GM19463 (cell line): ENCODE measurements around the gene ENKUR.

Source experiments
- ATAC-seq: cut with Tn5 transposase; IDR thresholded peaks from one replicate; pipeline ENCODE4 v1.9.1; 2021; ENCODE audit warnings: mild to moderate bottlenecking, moderate library complexity; ENCODE audit not compliant: unreplicated experiment

ENKUR gene

DNA sequence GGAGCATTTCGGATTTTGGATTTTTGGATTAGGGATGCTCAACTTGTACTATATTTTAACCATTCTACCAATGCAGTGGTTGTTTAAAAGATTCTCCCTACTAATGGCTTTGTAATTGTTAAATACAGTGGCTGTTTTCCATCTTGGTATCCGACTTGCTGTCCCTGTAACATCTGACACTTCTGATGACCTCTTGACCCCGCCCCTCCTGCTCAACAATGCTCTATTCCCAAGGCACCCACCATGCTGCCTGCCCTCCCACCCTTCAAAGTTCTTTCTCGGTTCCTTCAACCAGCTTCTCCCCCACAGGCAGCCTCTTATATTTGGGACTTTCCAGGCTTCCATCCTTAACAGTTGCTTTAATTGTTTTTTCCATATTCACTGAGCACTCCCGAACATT, 65.5 kb downstream of the ENKUR start:
- no peak for ATAC-seq

DNA sequence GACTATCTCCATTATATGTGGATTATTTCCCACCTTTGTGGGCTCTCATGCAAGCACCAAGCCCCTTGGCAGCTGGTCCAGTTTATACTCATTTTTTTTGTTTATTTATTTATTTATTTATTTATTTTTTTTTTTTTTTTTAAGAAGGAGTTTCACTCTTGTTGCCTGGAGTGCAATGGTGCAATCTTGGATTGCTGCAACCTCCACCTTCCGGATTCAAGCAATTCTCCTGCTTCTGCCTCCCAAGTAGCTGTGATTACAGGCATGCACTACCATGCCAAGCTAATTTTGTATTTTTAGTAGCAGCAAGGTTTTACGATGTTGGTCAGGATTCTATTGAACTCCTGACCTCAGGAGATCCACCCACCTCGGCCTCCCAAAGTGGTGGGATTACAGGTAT, 66.3 kb downstream of the ENKUR start:
- ATAC-seq: no peak

DNA sequence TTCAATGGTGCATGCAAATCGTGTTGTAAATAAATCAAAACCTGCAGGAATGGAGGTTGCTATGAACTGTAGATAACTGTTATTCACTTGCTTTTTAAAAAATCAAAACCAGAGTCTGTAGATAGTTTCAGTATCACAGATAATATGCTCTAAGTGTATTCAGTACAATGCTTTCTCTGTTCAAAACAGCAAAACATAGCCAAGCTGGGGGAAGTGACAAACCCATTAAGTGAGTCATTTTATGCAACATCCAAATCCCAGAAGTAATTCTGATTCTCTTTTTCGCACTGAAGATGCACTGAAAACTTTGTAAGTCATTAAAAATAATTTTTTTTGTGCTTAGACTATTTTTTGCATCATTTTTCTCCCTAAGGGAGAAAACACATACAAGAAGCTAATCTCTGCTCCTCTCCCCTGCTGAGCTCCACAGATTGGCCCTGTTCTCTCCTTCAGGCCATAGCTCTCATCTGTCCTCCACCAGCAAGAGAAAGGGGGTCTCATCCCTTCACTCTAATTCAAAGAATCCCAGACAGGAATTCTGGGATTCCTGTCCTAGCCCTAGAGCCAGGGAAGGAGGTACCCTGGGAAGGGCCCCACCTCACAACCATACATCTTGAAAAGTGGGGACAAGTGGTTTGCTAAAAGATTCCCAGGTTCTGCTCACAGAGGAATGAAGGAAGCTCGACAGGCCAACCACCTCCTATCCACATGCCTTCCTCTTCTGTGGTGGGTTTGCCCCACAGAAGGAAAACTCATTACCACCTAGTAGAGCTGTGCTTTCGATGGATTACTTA, 68.5 kb downstream of the ENKUR start:
- peak; percentile 71 for ATAC-seq

DNA sequence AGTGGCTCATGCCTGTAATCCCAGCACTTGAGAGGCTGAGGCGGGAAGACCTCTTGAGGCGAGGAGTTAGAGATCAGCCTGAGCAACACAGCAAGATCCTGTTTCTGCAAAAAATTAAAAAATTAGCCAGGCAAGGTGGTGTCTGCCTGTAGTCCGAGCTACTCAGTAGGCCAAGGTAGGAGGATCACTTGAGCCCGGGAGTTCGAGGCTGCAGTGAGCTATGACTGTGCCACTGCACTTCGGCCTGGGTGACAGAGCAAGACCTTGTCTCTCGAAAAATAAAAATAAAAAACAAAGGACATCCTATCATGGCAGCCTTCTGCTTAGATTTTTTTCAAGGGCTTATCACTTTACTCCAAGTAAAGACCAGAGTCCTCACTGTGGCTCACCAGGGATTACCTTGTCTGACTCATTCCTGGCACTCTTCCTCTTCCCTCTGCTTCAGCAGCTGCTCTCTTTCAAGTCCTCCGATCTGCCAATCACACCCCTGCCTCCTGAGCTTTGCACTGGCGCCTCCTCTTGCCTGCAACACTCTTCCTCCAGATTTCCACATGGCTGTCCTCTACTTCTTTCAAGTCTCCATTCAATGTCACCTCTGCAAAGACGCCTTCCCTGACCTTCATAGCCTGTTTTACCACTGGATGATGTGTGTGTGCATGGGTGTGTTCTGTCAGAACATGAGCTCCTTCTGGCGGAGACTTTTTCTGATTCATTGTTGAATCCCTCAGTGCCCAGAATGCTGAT, 71.3 kb downstream of the ENKUR start:
- no peak for ATAC-seq

DNA sequence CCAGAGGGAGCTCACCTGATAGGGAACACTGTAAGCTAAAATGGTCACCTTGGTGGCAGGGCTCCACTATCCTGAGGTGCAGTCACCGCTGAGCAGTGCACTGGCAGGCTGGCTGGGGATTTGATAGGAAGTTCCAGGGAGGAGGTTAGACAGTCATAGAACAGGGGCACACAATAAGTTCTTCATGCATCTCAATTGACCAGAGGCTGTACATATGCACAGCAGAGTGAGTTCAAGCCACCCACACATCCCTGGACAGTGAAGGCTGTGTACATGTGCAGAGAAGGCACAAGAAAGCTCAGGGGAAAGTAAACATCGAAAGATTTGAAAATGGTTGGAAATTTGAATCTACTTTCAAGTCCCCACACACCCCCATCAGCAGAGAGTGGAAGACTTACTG, 77.4 kb downstream of the ENKUR start:
- no peak for ATAC-seq

DNA sequence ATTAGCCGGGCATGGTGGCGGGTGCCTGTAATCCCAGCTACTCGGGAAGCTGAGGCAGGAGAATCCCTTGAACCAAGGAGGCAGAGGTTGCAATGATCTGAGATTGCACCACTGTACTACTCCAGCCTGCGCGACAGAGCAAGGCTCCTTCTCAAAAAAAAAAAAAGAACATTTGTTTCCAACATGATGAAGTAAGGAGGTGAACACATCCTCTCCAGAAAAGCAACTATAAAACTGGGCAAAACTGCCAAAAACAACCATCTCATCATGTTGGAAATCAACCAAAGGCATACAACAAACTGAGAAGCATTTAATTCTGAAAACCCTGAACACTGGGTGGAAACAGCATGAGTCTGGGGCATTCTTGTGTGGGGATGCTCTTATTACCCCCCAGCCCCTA, 77.9 kb downstream of the ENKUR start:
- no peak for ATAC-seq

DNA sequence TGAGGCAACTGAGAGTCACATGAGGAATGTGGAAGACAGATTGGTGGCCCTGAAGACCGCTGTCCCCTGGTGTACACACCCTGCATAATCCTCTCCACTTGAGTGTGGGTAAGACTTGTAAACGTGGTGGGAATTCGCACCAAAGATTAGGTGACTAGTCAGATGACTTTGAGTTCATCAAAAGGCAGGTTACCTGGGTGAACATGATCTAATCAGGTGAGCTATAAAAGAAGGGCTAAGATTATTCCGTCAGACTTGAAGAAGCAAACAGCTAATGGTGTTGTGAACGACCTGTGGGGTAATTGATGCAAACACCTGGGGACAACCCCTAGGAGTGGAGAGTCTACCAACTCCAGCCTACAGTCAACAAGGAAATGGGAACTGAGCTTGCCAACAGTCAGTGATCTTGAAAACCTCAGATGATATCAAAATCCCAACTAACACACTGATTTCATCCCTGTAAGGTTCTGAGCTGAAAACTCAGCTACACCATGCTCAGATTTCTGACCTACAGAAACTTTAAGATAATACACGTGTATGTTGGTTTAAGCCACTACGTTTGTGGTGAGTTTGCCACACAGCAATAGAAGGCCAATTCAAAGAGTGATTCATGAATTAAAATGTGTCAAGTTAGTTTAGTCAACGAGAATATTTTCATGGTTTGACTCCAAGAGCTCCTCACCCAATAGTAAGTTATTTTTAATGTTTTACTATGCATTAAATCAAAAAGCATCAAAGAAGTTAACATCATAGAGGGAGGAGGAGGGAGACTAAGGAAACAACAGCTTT, 80.3 kb downstream of the ENKUR start:
- no peak for ATAC-seq
